Stimulated activated CD4-positive, alpha-beta T cell treated with anti-CD3 and anti-CD28 coated beads, Interleukin-1b, Interleukin-23, amount 100 ng/mL, for 24 hours (primary cell): Measurements from ENCODE around the gene GBP6.
"Not testable (repeated sequence)": the region's sequence is repeated elsewhere in the genome, so short reads cannot be mapped to it uniquely, and the experiment has no call there.

ENCODE experiments used
- DNase-seq, 4 experiments: peaks; one replicate each; pipeline ENCODE4 v3.0.0-alpha.2; 2020; ENCODE audit warnings: low read depth in 4 of 4, low spot score in 1 of 4

The GBP6 gene, protein sequence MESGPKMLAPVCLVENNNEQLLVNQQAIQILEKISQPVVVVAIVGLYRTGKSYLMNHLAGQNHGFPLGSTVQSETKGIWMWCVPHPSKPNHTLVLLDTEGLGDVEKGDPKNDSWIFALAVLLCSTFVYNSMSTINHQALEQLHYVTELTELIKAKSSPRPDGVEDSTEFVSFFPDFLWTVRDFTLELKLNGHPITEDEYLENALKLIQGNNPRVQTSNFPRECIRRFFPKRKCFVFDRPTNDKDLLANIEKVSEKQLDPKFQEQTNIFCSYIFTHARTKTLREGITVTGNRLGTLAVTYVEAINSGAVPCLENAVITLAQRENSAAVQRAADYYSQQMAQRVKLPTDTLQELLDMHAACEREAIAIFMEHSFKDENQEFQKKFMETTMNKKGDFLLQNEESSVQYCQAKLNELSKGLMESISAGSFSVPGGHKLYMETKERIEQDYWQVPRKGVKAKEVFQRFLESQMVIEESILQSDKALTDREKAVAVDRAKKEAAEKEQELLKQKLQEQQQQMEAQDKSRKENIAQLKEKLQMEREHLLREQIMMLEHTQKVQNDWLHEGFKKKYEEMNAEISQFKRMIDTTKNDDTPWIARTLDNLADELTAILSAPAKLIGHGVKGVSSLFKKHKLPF

DNA sequence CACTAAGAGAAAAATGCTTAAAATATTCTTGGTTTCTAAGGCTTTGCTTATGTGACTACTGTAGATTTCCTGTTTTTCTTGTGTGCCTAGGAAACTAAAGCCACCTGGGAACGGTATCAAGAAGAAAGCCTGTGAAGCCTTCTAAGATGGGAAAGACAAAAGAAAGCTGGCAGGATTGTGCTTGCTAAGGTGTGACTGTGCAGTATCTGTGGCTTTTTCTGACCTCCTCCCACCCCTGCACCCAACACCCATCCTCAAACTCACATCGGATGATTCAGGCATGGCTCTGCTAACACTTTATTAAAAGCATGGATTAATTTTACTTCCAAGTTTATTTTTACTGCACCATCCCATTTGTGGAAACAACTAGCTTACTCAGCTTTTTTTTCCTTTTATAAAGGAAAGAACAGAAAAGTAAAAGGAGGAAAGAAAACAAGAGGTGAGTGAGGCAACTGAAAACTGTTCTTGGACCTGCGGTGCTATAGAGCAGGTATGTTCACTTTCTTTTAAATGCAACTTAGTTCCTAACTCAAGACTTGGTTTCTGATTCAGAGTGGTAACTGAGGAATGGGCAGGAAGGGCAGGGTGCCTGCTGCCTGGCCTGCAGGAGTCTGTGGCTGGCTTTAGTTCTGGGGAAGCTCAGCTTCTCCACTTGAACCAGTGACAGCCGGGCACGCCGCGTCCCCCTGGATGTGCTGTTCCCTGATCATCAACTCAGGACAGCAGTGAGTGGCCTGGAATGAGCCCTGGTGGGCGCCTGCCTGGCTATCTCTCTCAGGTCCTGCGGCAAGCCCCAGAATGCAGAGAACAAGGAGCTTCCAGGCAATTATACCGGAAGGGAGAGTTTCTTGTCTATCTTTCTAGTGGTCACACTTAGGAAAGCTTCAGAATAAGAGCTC, at the start of gene GBP6:
Gene GBP6 (plus strand): TSS at position 422 of the 899 bp plus-strand sequence. CDS start 4,493 bp downstream, outside the sequence.
- DNase-seq = no peak

GRCh38 chr1:89322402-89322801, 41.5 kb upstream of the GBP6 start:
- DNase-seq = no peak

DNA sequence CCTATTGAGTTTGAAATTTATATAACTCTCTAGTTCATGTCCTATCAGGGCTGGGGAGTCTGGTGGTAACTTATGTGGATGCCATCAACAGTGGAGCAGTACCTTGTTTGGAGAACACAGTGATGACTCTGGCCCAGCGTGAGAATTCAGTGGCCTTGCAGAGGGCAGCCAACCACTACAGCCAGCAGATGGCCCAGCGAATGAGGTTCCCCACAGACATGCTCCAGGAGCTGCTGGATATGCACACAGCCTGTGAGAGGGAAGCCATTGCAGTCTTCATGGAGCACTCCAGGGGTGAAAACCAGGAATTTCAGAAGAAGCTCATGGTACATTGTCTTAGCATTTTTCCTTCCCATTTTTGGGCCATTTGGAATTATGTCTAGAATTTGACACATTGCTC, 32.0 kb upstream of the GBP6 start:
- DNase-seq = no peak

- no peak for DNase-seq
Measured at GRCh38 chr1:89332461-89332860, 31.4 kb upstream of the GBP6 start.

DNA sequence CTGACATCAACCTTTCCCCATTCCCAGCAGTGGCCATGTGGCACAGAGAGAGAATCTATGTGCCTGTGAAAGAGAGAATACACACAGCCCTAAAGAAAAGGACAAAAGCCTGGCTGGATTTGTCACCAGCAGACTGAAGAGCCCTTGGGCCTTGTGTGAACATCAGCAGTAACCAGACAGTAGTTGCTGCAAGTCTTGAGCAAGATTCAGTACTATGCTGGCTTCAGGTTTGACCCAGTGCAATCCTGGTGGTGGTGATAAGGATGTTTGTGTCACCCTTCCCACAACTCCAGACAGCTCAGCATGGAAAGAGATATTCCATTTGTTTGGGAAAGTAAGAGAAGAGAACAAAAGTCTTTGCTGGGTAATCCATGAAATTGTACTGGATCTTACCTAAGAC, 28.4 kb upstream of the GBP6 start:
- no peak for DNase-seq

DNA sequence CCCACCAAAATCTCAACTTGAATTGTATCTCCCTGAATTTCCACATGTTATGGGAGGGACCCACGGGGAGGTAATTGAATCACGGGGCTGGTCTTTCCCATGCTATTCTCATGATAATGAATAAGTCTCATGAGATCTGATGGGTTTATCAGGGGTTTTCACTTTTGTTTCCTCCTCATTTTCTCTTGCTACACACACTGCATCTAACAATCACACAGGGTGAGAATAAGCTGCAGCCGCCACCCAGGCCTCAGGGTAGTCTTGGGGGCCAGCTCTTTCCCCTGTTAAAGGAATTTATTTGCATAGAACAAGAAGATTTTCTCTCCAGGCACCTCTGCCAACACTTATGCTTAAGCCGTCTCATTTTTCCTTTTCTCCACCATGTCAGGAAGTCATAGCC, 26.0 kb upstream of the GBP6 start:
- DNase-seq = no peak

DNA sequence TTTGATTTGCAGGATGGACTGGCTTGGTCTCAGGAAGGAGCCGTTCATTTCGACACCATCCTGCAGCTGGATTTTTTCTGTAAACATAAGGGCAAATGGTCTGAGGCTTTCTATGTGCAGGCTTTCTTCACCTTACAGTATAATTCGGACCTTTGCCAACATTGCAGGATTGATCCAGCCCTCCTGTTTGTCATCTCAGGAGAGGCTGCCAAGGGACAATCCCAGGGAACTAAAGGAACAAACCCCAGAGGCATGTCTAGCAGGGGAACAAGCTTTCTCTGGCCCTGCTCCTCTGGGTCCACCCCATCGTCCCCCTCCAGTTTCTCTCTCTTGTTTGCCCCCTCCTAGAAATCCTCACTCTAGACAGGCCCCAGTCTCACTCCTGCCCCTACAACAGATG, 24.8 kb upstream of the GBP6 start:
- DNase-seq = no peak

GRCh38 chr1:89345479-89345878, 18.4 kb upstream of the GBP6 start:
- DNase-seq = not testable (repeated sequence)

GRCh38 chr1:89347296-89347695, 16.6 kb upstream of the GBP6 start:
- DNase-seq = no peak

- DNase-seq = no peak
Measured at GRCh38 chr1:89350298-89350697, 13.6 kb upstream of the GBP6 start.

DNA sequence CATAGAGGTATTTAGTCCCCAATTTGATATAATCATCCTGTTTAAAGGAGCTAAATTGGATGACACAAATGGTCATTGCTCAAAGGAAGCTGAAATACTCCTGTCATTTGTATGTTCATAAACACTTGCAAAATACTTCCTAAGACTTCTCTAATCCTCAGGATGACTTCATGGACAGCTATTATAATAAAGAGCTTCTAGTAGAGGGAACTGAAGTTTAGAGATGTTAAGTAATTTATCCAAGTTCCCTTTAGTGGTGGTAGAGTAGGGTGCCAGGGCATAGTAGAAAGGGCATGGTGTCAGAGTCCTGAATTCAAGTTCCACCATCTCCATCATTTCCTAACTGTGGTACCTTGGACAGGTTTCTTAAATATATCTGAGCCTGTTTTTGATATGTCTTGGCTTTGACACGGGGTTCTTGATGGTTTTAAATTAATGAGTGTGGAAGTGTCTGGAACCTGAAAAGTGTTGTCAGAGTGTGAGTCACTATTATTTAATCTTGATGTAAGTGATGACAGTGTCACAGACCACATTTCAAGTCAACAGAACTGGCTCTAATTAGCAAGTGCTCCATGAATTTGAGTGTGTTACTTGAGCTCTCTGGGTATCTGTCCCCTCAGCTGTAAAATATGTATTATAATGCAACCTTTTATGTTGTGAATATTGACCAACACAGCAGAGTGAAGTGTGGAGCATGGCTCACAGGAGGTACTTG, 12.1 kb upstream of the GBP6 start:
- no peak for DNase-seq

- no peak for DNase-seq
Measured at GRCh38 chr1:89352421-89352820, 11.4 kb upstream of the GBP6 start.

- no peak for DNase-seq
Measured at GRCh38 chr1:89354205-89354604, 9.7 kb upstream of the GBP6 start.

DNA sequence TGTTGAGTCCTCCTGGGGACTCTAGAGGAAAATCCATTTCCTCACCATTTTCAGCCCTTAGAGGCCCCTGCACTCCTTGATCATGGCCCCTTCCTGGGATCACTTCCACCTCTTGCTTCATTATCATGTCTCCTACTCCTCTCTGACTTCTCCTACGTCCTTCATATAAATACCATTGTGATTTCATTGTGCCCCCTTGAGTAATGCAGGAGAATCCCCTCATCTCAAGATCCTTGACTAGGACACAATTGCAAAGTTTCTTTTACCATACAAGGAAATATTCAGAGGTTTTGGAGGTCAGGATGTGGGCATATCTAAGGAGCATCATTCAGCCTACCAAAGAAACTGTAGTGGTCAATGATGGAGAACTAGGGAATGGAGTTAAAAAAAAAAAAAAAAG, 8.8 kb upstream of the GBP6 start:
- no peak for DNase-seq

DNA sequence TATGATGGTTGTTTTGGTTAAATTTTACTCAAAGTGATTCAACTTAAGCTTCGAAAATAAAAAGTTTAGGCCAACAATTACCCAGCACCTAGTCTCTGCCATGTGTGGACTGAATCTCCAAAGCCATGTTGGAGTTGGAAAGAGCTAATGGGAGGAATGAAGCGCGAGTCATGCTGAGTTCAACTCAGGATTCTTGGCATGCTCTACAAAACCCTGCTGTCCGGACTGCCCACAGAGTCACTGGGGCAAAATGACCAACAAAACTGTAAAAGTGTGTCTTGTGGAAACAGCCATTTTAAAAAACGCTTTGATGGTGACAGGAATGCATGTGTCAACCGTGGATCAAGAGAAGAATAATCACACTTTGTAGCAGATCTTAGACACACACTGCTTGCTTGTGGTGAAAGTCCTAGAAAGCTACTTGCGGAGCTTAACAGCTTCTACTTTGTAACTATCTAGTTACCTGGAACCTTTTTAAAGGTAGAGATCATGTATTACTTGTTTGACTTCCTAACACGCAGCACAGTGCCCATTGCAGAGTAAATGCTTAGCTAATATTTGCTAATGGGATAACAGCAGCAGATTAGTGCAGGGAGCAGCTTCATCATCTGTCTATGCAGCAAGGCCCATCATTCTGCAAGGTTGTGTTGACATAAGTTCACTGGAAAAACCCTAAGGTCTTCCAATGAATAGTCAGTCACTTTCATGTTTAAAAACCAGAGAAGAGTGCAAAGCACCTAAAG, 7.0 kb upstream of the GBP6 start:
- no peak for DNase-seq

DNA sequence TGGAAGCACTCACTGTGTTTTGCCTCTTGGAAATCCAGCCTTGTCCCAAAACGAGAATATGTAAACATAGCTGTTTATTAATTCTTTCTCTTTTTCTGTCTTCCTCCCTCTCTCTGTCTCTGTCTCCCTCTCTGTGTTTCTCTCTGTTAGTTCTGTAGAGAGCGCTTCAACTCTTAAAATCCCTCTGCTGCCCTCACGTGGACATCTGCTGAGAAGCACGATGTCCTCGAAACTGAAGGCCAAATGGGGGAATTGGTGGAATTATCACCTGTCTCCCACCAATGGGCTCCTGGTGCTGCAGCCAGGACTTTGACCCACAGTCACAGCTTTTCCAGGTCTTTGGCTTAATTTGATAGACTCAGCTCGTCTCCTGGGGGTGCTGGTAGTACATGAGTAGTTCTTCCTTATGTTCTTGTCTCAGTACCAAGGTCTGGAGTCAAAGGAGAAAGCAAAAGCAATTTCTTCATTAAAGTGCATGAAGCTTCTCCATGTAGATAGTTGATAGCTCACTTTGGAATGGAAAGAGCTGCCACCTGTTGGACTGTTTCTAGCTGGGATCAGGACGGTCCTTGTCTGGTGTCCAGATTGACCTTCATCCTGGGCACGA, 5.5 kb upstream of the GBP6 start:
- peak; percentile 62 to 75 (median 66) for DNase-seq

DNA sequence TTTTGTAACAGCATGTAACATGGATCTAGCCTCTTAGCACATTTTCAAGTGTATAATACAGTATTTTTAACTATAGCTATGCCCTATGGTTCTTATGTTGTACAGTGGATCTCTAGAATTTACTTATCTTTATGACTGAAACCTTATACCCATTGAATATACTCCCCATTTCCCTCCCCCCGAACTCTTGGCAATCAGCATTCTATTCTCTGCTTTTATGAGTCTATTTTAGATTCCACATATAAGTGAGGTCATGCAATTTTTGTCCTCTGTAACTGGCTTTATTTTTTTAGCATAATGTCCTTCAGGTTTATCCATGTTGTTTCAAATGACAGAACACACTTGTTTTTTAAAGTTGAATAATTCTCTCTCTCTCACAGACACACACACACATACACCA, 3.1 kb upstream of the GBP6 start:
- DNase-seq = no peak

DNA sequence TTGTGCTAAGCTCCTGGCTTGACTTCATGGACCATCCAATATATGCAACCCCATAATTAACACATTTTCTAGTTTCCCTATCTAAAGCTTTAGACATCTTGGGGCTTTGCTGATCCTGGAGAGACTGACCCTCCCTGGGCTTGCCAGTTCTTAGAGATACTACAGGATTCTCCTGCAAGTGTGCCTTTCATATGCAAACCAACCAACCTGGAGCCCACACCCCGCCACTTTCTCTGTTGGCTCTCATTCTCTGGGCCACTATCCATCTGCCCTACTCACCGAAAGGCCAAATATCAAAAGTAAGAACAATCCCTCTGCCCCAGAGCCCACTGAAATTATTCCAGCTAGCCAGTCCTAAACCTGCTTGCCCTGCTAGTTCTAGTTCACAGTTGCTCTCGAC, 2.2 kb upstream of the GBP6 start:
- no peak for DNase-seq

GRCh38 chr1:89363196-89363595, 663 bp upstream of the GBP6 start:
- no peak for DNase-seq

- no peak for DNase-seq
Measured at GRCh38 chr1:89364954-89365550, 1.2 kb downstream of the GBP6 start.
